Activated CD8-positive, alpha-beta memory T cell treated with anti-CD3 and anti-CD28 coated beads for 48 hours (primary cell): Measurements from ENCODE around the gene SHISAL1.

Experiments
- DNase-seq, 3 experiments: peaks; one replicate each; pipeline ENCODE4 v3.0.0-alpha.2; 2020; ENCODE audit warnings: low read depth in 2 of 3, low spot score in 2 of 3

The SHISAL1 gene

DNA sequence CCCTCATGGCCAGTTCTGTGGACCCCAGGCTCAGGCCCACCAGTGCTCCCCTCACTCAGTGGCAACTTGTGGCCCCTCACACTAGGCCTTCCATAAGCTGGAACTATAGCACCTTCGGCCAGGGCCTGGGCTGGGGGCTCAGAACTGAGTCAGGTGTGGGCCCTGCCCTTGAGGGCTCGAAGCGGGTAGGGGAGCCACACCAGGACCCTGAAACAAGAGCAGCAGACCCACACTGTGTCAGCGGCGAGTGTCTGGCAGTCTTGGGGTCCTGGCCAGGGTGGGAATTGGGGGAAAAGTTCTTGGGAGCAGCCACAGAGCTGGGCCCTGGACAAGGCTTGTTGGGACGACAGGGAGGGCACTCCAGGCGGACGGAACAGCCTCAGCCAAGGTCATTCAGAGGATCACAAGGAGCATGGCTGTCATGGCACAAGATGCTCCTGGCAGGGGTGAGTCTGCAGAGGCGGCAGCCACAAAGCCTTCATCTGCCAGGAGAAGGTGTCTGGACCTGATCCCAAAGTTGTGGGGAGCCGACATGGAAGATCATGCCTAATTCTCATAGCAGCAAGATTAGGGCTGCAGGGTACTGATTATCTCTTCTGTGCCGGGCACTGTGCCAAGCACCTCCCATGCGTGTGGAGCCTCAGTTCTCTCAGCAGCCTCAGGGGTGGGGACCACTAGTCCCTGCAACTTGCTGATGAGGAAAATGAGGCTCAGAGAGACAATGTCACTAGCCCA is 50.7 kb downstream of the SHISAL1 start:
- DNase-seq = no peak

DNA sequence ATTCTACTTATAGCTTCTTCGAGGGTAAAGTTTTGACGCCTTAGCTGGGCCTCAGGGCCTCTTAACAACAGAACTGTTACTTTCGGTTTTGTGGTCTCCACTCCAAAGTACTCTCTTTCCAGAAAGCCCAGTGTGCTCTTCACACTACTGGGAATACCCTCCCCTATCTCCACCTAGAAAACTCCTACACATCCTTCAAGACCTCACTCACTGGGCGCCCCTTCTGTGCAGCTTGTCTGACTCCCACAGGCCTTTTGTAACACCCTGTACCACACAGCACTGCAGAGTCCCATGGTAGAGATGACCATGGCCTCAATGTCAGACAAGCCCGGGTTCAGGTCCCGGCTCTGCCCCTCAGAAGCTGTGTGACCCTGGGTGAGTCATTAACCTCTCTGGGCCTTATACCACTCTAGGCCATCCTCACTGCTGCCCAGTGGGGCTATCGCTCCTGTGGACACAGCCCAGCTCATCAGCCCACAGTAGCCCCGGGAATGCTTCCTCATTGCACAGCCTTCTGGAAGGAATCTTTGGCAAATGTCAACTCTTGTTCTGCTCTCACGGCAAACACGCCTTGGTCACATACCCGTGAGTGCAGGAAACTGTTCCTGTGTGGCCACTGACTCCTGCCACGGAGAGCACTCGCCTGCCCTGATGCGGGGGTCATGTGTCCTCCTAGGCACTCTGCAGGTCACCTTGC is 51.4 kb downstream of the SHISAL1 start:
- no peak for DNase-seq

- DNase-seq = no peak
Measured at GRCh38 chr22:44260216-44261035, 52.3 kb downstream of the SHISAL1 start.

- DNase-seq = no peak
Measured at GRCh38 chr22:44259366-44260215, 53.2 kb downstream of the SHISAL1 start.

DNA sequence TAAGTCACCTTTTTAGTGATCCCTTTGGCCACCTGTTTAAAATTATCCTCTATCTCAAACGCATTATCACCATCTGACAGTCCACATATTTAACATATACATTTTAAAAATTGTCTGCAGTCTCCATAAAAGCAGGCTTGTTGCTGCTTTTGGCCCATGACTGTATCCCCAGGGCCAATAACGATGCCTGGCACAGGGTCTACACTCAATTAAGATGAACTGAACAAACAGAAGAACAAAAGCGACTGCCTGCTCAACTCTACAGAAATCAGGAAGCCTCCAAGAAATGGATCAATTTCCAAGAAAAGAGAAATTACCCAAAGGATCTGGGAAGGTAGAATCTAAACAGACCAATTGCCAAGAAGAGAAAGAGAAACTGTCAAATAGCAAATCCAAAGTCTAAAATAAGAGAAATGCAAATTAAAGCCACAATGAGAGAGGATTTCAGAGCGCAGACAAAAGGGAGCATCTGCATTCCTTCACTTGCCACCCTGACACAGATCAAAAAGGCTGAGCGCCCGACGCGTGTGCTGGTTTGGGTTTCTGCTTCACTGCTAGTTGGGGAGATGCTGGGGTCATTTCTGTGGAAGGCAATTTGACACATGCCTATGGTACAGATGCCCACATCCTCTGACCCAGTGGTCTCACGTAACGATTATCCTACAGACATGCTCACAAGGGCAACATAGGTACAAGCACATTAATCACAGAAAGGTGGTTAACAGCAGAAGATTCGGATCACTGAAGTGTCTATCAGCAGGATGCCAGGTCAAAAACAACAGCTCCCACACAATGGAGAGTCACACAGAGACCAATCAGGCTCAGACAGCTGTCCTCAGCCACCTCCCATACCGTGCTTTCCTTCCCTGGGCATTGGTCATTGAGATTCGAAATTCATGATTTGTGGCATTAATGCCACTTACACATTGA is 55.9 kb downstream of the SHISAL1 start:
- no peak for DNase-seq

GRCh38 chr22:44256085-44256484 is 56.7 kb downstream of the SHISAL1 start:
- DNase-seq = no peak

GRCh38 chr22:44254811-44255210 is 57.9 kb downstream of the SHISAL1 start:
- DNase-seq = no peak

- DNase-seq = no peak
Measured at GRCh38 chr22:44249376-44250147, 63.2 kb downstream of the SHISAL1 start.

DNA sequence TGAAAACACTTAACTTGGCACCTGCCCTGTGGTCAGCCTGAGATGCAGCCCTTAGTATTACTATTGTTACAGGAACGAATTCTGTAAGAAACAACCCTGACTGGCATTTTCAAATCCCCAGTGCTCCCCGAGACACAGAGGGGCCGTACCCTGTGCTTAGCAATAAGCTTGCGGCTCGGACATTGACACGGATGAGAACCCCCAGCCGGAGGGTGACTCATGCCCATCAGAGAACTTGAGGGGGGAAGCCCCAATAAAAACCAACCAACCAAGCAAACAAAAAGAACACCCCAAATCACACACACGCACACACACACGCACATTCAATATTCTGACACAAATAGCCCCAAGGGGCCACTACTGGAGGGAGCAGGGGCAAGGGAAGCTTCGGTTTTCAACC is 63.8 kb downstream of the SHISAL1 start:
- no peak for DNase-seq

GRCh38 chr22:44247923-44248892 is 64.5 kb downstream of the SHISAL1 start:
- no peak for DNase-seq

- DNase-seq = no peak
Measured at GRCh38 chr22:44247346-44247745, 65.4 kb downstream of the SHISAL1 start.

DNA sequence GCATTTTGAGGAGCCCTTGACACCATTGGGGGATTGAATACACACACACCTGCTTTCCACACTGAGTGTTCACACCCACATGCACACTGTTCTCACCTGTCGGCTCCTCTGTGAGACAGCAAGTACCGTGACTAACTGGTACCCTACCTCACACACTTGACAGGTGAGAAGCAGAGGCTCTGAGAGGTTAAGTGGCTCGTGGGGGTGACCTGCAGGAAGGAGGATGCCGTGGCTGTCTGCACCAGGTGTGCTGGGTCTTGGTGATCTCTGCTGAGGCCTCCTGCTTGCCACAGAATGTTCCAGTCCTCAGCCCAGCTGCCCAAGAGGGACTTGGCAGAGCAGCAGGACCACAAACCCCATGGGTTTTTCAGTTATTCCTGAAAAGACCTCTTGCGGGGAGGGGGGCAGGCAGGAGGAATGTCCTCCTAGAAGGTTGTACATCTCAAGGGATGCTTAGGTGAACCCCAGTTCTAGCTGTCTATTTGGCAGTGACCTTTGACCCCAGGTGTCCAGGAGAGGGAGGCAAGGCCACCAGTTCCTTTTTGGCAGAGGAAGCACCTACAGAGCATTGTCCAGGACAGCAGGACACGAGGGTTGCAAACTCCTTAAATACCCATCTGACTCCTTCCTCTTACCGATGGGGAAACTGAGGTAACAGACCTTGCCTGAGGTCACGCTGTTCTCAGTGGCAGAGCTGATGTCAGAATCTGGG is 66.0 kb downstream of the SHISAL1 start:
- no peak for DNase-seq

- no peak for DNase-seq
Measured at GRCh38 chr22:44245867-44246266, 66.9 kb downstream of the SHISAL1 start.

DNA sequence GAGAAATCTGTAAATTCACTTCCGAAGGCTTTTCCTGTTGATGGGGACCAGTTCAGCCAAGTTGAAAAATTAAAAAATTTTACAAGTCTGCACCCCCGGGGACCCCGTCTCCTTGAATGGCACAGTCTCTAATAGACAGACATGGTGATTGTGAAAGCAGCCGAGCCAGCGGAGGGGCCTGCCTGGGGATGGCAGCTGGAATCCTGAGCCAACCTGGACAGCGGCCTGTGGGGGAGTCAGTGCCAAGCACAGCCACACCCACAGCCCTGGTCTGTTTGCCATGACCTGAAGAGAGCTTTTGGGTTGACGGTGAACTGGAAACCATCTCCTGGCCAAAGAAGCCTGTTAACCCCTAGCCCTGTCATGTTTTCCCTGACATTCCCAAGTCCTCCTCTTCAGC is 67.3 kb downstream of the SHISAL1 start:
- DNase-seq = no peak

GRCh38 chr22:44244265-44244822 is 68.4 kb downstream of the SHISAL1 start:
- no peak for DNase-seq

DNA sequence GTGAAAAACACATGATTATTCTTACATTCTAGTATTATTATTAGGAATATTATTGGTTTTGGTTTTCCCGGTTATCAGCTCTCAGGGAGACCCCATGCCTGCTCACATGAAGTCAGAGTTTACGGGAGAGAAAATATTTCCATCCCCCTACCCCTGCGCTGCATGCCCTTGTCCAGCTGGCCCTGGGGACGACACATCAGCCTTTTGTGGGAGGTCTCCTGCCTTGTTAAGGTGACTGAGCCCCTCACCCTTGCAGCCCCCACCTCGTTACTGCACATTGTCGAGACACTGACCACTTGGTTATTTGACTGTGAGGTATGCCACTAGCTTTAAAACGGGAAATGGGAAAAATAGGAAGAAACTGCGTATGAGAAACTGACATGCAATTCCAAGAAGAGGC is 69.0 kb downstream of the SHISAL1 start:
- DNase-seq = no peak
